ENCODE results near the gene COL18A1.

GRCh38 chr21:45471525-45472221 is 66.7 kb downstream of the COL18A1 start:
- TF ChIP-seq EZH2 (IDR thresholded peaks at IDR 0.05; ENCODE audit: borderline replicate concordance, low read depth, low read length, severe bottlenecking) (no peak), CTCF (IDR thresholded peaks at IDR 0.05; ENCODE audit: borderline replicate concordance, extremely low read depth, low read length, poor library complexity, severe bottlenecking) (no peak)
